Measurements from ENCODE around the gene ATP11A. TPM values are rescaled to one million over a fixed set of nuclear protein-coding genes. Genes with fewer than 3 reads are reported as not detected.

The ATP11A gene
- total RNA-seq, 1 experiment from 2014 or later = 41.2 TPM

GRCh38 chr13:112891477-112892401 lies 201.9 kb downstream of the ATP11A start:
- Mint-ChIP-seq H3K27me3 (ENCODE audit: insufficient read depth, unreplicated experiment) (no peaks in the 10 kb centered on the region), H3K9me3 (ENCODE audit: unreplicated experiment) (no peaks in the 10 kb centered on the region), H3K27ac (ENCODE audit: low read depth, unreplicated experiment) (no peak overlapping the region), H3K36me3 (ENCODE audit: insufficient read depth, unreplicated experiment) (no peaks in the 10 kb centered on the region), H3K4me3 (ENCODE audit: unreplicated experiment) (no peak overlapping the region), H3K4me1 (ENCODE audit: insufficient read depth, unreplicated experiment) (no peaks in the 10 kb centered on the region)
- ChIA-PET CTCF (no interaction called here), POLR2A (no interaction called here)
- no TSS peak for BruUV-seq (replicated peaks)
- DNase-seq (ENCODE audit: unreplicated experiment) = no peak
- no peak for TF ChIP-seq CTCF (IDR thresholded peaks at IDR 0.05; ENCODE audit: unreplicated experiment)
- intact Hi-C loops (cut with micrococcal nuclease) = no loop called here

- intact Hi-C loops (cut with micrococcal nuclease) = no loop called here
- H3K27ac Mint-ChIP-seq (ENCODE audit: low read depth, unreplicated experiment) = no peak overlapping the region
- no peak overlapping the region for H3K4me3 Mint-ChIP-seq (ENCODE audit: unreplicated experiment)
- ChIA-PET POLR2A (no interaction called here), CTCF (no interaction called here)
- H3K36me3 Mint-ChIP-seq (ENCODE audit: insufficient read depth, unreplicated experiment) = no peaks in the 10 kb centered on the region
- no peak for DNase-seq (ENCODE audit: unreplicated experiment)
- no TSS peak for BruUV-seq (replicated peaks)
- no peaks in the 10 kb centered on the region for H3K9me3 Mint-ChIP-seq (ENCODE audit: unreplicated experiment)
- TF ChIP-seq CTCF (IDR thresholded peaks at IDR 0.05; ENCODE audit: unreplicated experiment) = no peak
- H3K4me1 Mint-ChIP-seq (ENCODE audit: insufficient read depth, unreplicated experiment) = no peaks in the 10 kb centered on the region
- no peaks in the 10 kb centered on the region for H3K27me3 Mint-ChIP-seq (ENCODE audit: insufficient read depth, unreplicated experiment)
These were observed 202.8 kb downstream of the ATP11A start for GRCh38 chr13:112892426-112893206.

- ChIA-PET CTCF (no interaction called here), POLR2A (no interaction called here)
- no peak for TF ChIP-seq CTCF (IDR thresholded peaks at IDR 0.05; ENCODE audit: unreplicated experiment)
- Mint-ChIP-seq H3K27me3 (ENCODE audit: insufficient read depth, unreplicated experiment) (no peaks in the 10 kb centered on the region), H3K36me3 (ENCODE audit: insufficient read depth, unreplicated experiment) (no peaks in the 10 kb centered on the region), H3K4me1 (ENCODE audit: insufficient read depth, unreplicated experiment) (no peaks in the 10 kb centered on the region), H3K27ac (ENCODE audit: low read depth, unreplicated experiment) (no peak overlapping the region), H3K4me3 (ENCODE audit: unreplicated experiment) (no peak overlapping the region), H3K9me3 (ENCODE audit: unreplicated experiment) (no peaks in the 10 kb centered on the region)
- DNase-seq (ENCODE audit: unreplicated experiment) = no peak
- intact Hi-C loops (cut with micrococcal nuclease) = no loop called here
- no TSS peak for BruUV-seq (replicated peaks)
These were observed 203.3 kb downstream of the ATP11A start for GRCh38 chr13:112893207-112893569.

All from MCF 10A (cell line).